Body of pancreas (tissue), 4 donors: Measurements from ENCODE around the gene CD164L2.

Experiments
- POLR2A ChIP-seq, 3 donors: fragments of 450-650 bp; IDR thresholded peaks; one replicate each; pipeline ENCODE4 v1.6.1; 2016; ENCODE audit warnings: antibody characterized with exemption in 3 of 3, mild to moderate bottlenecking in 2 of 3
- TF ChIP-seq, protein P1 (sequence below), 7 experiments: fragments of 450-650 bp in 4 of 7; fragments of 200-600 bp in 3 of 7; sonication (generic) in 3 of 7; IDR thresholded peaks; one replicate each; pipeline ENCODE4 v1.5.1; 2016 to 2019; ENCODE audit warnings: antibody characterized with exemption in 7 of 7

DNA sequence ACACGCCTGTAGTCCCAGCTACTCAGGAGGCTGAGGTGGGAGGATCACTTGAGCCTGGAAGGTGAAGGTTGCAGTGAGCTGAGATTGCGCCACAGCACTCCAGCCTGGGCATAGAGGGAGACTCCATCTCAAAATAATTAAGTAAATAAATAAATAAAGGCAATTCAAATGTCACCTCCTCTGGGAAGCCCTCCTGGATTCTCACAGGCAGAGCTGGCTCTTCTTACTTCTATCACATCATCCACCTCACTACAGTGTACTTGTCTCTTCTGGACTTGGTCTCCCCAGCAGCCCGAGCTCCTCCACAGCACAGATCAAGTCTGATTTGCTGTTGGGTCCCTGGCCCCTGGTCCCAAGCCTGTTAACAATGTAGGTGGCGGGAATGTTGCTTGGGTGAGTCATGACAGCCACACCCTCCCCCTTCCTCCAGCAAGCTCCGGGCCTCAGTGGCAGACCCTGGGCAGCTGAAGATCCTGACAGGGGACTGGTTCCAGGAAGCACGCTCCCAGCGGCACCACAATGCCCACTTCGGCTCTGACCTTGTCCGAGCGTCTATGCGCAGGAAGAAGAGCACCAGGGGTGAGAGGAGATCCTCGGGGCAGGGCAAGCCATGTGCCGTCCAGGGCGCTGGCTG, 36.0 kb downstream of the CD164L2 start:
- TF ChIP-seq, protein P1, sequence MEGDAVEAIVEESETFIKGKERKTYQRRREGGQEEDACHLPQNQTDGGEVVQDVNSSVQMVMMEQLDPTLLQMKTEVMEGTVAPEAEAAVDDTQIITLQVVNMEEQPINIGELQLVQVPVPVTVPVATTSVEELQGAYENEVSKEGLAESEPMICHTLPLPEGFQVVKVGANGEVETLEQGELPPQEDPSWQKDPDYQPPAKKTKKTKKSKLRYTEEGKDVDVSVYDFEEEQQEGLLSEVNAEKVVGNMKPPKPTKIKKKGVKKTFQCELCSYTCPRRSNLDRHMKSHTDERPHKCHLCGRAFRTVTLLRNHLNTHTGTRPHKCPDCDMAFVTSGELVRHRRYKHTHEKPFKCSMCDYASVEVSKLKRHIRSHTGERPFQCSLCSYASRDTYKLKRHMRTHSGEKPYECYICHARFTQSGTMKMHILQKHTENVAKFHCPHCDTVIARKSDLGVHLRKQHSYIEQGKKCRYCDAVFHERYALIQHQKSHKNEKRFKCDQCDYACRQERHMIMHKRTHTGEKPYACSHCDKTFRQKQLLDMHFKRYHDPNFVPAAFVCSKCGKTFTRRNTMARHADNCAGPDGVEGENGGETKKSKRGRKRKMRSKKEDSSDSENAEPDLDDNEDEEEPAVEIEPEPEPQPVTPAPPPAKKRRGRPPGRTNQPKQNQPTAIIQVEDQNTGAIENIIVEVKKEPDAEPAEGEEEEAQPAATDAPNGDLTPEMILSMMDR (IDR thresholded peaks at IDR 0.05): no peak
- no peak for TF ChIP-seq POLR2A (IDR thresholded peaks at IDR 0.05)
